T-cell (primary cell): ENCODE data around the gene PRPF6. TPM values are rescaled to one million over a fixed set of nuclear protein-coding genes. Genes with fewer than 3 reads are reported as not detected.

ENCODE experiments used
- ATAC-seq, 4 experiments: fragments of 200-7000 bp in 3 of 4; fragments of 150-1000 bp in 1 of 4; cut with Tn5 transposase; replicated peaks in 1 of 4; 1 replicate in 3 of 4; 2 replicates in 1 of 4; pipeline ENCODE4 v1.10.0; 2021; ENCODE audit warnings: moderate library complexity in 3 of 4, mild to moderate bottlenecking in 2 of 4, moderate number of reproducible peaks in 1 of 4
- CTCF ChIA-PET, 2 donors: fragments of 300-600 bp; sonication (Branson Sonifier 250); formaldehyde crosslinking; loops; one replicate each; lab custom pipeline; 2022; ENCODE audit warnings: antibody characterized with exemption in 2 of 2; lab: Charles Lee
- POLR2A ChIA-PET, 2 donors: fragments of 300-600 bp; sonication (Branson Sonifier 250); formaldehyde crosslinking; loops; one replicate each; lab custom pipeline; 2022; ENCODE audit warnings: antibody characterized with exemption in 2 of 2; lab: Charles Lee
- DNase-seq, 35 experiments: peaks; one replicate each; pipeline versions ENCODE4 v3.0.0 to v3.0.0-alpha.2; 2013 to 2023
- H3K27ac ChIP-seq: one replicate; pipeline ENCODE4 v1.5.1; 2013; ENCODE audit warnings: low read length
- H3K27me3 ChIP-seq, 2 experiments: replicated peaks in 1 of 2; 1 replicate in 1 of 2; 2 replicates in 1 of 2; pipeline versions ENCODE4 v1.6.1 to v1.7.0; 2013; ENCODE audit warnings: low read length in 1 of 2, mixed read lengths in 1 of 2; ENCODE audit not compliant: control insufficient read depth in 2 of 2, insufficient read depth in 2 of 2; ENCODE audit errors: extremely low read depth in 1 of 2
- H3K36me3 ChIP-seq, 2 donors: 1 replicate in 1 of 2; 2 replicates in 1 of 2; pipeline versions ENCODE4 v1.6.1 to v1.7.0; 2013; ENCODE audit warnings: low read length in 1 of 2; ENCODE audit not compliant: control insufficient read depth in 2 of 2, insufficient read depth in 1 of 2; ENCODE audit errors: extremely low read depth in 1 of 2
- H3K4me1 ChIP-seq, 2 experiments: 1 replicate in 1 of 2; 2 replicates in 1 of 2; pipeline versions ENCODE4 v1.6.1 to v1.7.0; 2013; ENCODE audit warnings: low read length in 2 of 2, mixed read lengths in 1 of 2; ENCODE audit not compliant: insufficient read depth in 2 of 2, control insufficient read depth in 1 of 2; ENCODE audit errors: extremely low read depth in 1 of 2
- H3K4me3 ChIP-seq, 2 donors: 1 replicate in 1 of 2; 2 replicates in 1 of 2; pipeline versions ENCODE4 v1.5.1 to v1.7.0; 2013; ENCODE audit warnings: mild to moderate bottlenecking in 2 of 2, low read length in 1 of 2, moderate library complexity in 1 of 2; ENCODE audit not compliant: control insufficient read depth in 1 of 2; ENCODE audit errors: extremely low read depth in 1 of 2
- H3K9me3 ChIP-seq: 2 replicates; pipeline ENCODE4 v1.7.0; 2013
- H3K27ac Mint-ChIP-seq, 2 donors: one replicate each; pipeline ENCODE4 v1.8.0; 2020 to 2021; ENCODE audit warnings: mild to moderate bottlenecking in 2 of 2, mixed read lengths in 2 of 2
- H3K27me3 Mint-ChIP-seq, 2 donors: one replicate each; pipeline ENCODE4 v1.8.0; 2021 to 2022; ENCODE audit warnings: mixed read lengths in 2 of 2
- H3K36me3 Mint-ChIP-seq: one replicate; pipeline ENCODE4 v1.8.0; 2021; ENCODE audit warnings: mixed read lengths
- H3K4me1 Mint-ChIP-seq, 3 donors: one replicate each; pipeline ENCODE4 v1.8.0; 2020 to 2022; ENCODE audit warnings: mixed read lengths in 3 of 3, mild to moderate bottlenecking in 1 of 3
- H3K4me3 Mint-ChIP-seq, 3 donors: one replicate each; pipeline ENCODE4 v1.8.0; 2020 to 2022; ENCODE audit warnings: mild to moderate bottlenecking in 3 of 3, mixed read lengths in 3 of 3, moderate library complexity in 3 of 3
- H3K9me3 Mint-ChIP-seq, 3 donors: one replicate each; pipeline ENCODE4 v1.8.0; 2020 to 2022; ENCODE audit warnings: mixed read lengths in 3 of 3
- WGBS: methylation state at CpG from one replicate; pipeline ENCODE4 v1.1.5; 2013; ENCODE audit warnings: missing lambda C conversion rate; ENCODE audit not compliant: insufficient coverage; 5-methylcytosine and 5-hydroxymethylcytosine counted together
- total RNA-seq, 35 experiments: library from RNA in 6 of 35; stranded (reverse) in 6 of 35; fragments of 120-200 nt in 1 of 35; gene quantifications; one replicate each; pipeline versions ENCODE4 v1.2.1 to v1.2.4 and lab custom pipeline; 2013 to 2026

Gene PRPF6
- total RNA-seq, 5 donors from 2014 or later (not counting 1 experiment from before 2014, with no cell fraction given): 59.8 to 106 (median 83.5) TPM

DNA sequence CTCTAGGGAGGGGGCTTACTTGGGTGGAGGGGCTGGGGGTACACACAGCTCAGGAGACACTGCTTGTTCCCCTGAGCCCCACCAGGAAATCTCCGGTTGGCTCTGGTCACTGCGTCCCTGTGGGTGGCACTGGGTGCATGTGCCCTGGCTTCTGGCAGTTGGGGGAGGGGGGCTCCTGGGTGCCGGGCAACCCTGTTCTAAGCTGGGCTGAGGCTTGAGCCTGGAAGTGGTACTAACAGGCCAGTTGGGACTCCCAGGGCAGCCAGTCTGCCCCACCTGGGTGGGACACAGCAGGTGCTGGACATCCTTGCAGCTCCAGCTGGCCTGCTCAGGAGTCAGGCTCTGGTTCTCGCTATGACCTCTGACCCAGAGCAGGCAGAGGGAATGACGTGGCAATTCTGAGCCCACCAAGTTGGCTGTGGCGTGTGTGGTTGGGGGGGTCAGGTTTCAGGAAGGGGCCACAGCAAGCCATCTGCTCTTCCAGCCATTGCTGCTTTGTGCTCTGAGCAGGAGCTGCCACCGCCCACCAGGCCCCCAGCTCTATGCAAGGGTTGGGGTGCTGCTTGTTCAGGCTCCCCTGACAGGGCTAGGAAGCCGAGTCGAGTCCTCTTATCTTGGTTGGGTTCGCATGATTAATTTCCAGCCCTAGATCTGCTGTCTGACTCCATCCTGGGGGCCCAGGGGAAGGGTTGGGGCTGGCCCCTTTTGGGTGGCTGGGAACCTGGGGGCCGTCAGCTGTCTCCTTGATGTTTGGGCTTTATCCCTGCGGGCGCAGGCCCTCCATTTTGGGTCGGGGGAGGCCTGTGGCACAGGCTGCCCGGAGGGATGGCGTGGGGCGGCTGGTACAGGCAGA is 55.6 kb downstream of the PRPF6 start:
- Mint-ChIP-seq H3K4me3 (peak overlapping the region in 2 of 3 donors; percentile 4 to 79), H3K4me1 (peaks cover 54 to 71% (median 58%) of the 10 kb centered on the region in 3 donors), H3K36me3 (peaks cover 8% of the 10 kb centered on the region), H3K9me3 (no peaks in the 10 kb centered on the region), H3K27me3 (no peaks in the 10 kb centered on the region), H3K27ac (peak overlapping the region; percentile 68 to 87)
- Histone ChIP-seq H3K36me3 (peaks cover 14 to 18% of the 10 kb centered on the region in 2 donors), H3K4me3 (no peak overlapping the region), H3K9me3 (no peaks in the 10 kb centered on the region), H3K27me3 (peaks cover 0 to 21% of the 10 kb centered on the region in 2 experiments), H3K27ac (peak overlapping the region; percentile 74), H3K4me1 (peaks cover 12 to 78% of the 10 kb centered on the region in 2 experiments)
- POLR2A ChIA-PET: no interaction called here
- DNase-seq (no peak), ATAC-seq (no peak)
- WGBS: 75% methylated on average over 8 of the region's 17 CpGs
- CTCF ChIA-PET: interaction anchor here in 1 of 2 donors (0.6 kb wide), 1 partner anchor 498 kb away, joined by 5 read pairs; no protein-coding TSS in a partner anchor

- Histone ChIP-seq H3K9me3 (no peaks in the 10 kb centered on the region), H3K27ac (no peak overlapping the region), H3K4me3 (no peak overlapping the region), H3K36me3 (peaks cover 8 to 12% of the 10 kb centered on the region in 2 donors), H3K4me1 (peaks cover 18 to 83% of the 10 kb centered on the region in 2 experiments), H3K27me3 (peaks cover 0 to 27% of the 10 kb centered on the region in 2 experiments)
- Mint-ChIP-seq H3K36me3 (peaks cover 6% of the 10 kb centered on the region), H3K4me1 (peaks cover 54 to 73% (median 59%) of the 10 kb centered on the region in 3 donors), H3K9me3 (no peaks in the 10 kb centered on the region), H3K27ac (peak overlapping the region in 1 of 2 donors; percentile 87), H3K4me3 (peak overlapping the region; percentile 43 to 79 (median 68)), H3K27me3 (no peaks in the 10 kb centered on the region)
- ATAC-seq: no peak
- no peak for DNase-seq
- ChIA-PET CTCF (interaction anchor here (0.5 to 0.6 kb wide), 2 partner anchors 398 to 499 kb away, joined by 4 to 5 read pairs; no protein-coding TSS in a partner anchor), POLR2A (no interaction called here)
- WGBS: no CpG with 5 or more reads among the region's 3 CpGs
These were observed 56.2 kb downstream of the PRPF6 start for GRCh38 chr20:64037199-64037497.

DNA sequence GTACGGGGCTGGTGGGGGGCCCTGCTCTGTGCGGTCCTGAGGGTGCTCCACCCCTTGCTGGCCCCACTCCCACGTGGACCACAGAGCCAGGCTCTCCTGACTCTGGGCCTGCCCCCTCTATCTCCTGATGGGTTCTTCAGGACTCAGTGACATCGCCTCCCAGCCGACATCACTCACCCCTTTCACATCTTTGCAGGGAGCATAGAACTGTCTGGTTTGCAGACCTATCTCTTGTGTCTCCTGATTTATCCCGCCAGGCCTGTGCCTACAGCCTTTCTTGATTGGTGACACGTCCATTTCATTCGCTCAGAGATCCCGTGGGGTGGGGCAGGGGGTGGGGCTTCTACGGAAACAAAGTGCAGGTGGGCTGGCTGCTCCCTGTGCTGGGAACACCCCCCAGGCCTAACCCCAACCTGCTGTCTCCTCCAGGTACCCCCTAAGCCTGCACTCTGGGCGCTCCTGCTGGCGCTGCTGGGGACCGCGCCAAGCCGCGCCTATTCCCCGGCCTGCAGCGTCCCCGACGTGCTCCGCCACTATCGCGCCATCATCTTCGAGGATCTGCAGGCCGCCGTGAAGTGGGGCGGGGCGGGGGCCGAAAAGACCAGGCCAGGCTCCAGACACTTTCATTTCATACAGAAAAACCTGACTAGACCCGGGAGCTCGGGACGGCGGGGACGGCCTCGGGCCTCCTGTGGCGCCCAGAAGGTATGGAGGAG is 56.7 kb downstream of the PRPF6 start:
- H3K4me3 Mint-ChIP-seq: peak overlapping the region; percentile 68 to 79 (median 74)
- Histone ChIP-seq H3K4me1 (peaks cover 18 to 87% of the 10 kb centered on the region in 2 experiments), H3K36me3 (peaks cover 6 to 7% of the 10 kb centered on the region in 2 donors), H3K9me3 (no peaks in the 10 kb centered on the region), H3K27ac (no peak overlapping the region), H3K4me3 (peak overlapping the region in 1 of 2 donors; percentile 3), H3K27me3 (peaks cover 0 to 28% of the 10 kb centered on the region in 2 experiments)
- ChIA-PET CTCF (interaction anchor here in 1 of 2 donors (0.5 to 0.6 kb wide), 2 partner anchors 398 to 499 kb away, joined by 4 to 6 read pairs; no protein-coding TSS in a partner anchor), POLR2A (interaction anchor here in 1 of 2 donors (0.5 kb wide), 1 partner anchor 373 kb away, joined by 3 read pairs; no protein-coding TSS in a partner anchor)
- ATAC-seq: peak in 1 of 4 experiments; percentile 18
- peaks cover 6% of the 10 kb centered on the region for H3K36me3 Mint-ChIP-seq
- H3K9me3 Mint-ChIP-seq: no peaks in the 10 kb centered on the region
- peak overlapping the region; percentile 73 to 79 for H3K27ac Mint-ChIP-seq
- H3K27me3 Mint-ChIP-seq: no peaks in the 10 kb centered on the region
- WGBS: 26% methylated on average over 26 of the region's 36 CpGs
- DNase-seq: peak in 2 of 35 experiments; percentile 23 to 29
- peaks cover 54 to 71% (median 60%) of the 10 kb centered on the region in 3 donors for H3K4me1 Mint-ChIP-seq

DNA sequence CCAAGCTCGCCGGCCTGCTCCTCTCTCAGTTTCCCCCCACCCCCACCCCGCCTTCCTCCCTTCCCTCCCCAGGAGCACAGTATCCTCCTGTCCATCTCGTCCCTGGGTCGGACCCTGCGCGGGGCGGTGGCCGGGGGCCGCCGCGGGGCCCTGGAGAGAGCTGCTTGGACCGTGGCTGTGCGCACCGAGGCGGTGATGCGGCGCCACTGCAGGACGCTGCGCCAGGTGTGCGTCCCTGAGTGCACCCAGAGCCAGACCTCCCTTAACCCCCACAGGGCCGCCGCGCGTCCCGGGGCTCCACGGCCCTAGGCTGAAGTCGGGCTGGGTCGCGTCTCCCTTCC is 57.3 kb downstream of the PRPF6 start:
- whole genome bisulfite sequencing: 4% methylated on average over 26 of the region's 30 CpGs
- H3K27ac Mint-ChIP-seq: no peak overlapping the region
- no peaks in the 10 kb centered on the region for H3K9me3 ChIP-seq
- H3K27me3 Mint-ChIP-seq: no peaks in the 10 kb centered on the region
- peaks cover 54 to 71% (median 60%) of the 10 kb centered on the region in 3 donors for H3K4me1 Mint-ChIP-seq
- peak; percentile 17 to 34 (median 26) for ATAC-seq
- CTCF ChIA-PET: interaction anchor here (0.6 to 1.7 kb wide), 3 partner anchors 58 to 500 kb away, joined by 3 to 8 read pairs (median 6); partner anchors contain the start of gene SAMD10 (in 1 of the 2)
- no peaks in the 10 kb centered on the region for H3K9me3 Mint-ChIP-seq
- peaks cover 0 to 28% of the 10 kb centered on the region in 2 experiments for H3K27me3 ChIP-seq
- H3K36me3 Mint-ChIP-seq: peaks cover 6% of the 10 kb centered on the region
- no peak overlapping the region for H3K27ac ChIP-seq
- H3K4me3 ChIP-seq: peak overlapping the region; percentile 3 to 50
- peak in 1 of 35 experiments; percentile 37 for DNase-seq
- POLR2A ChIA-PET: interaction anchor here in 1 of 2 donors (0.5 kb wide), 1 partner anchor 373 kb away, joined by 3 read pairs; no protein-coding TSS in a partner anchor
- peak overlapping the region; percentile 60 to 79 (median 74) for H3K4me3 Mint-ChIP-seq
- H3K36me3 ChIP-seq: peaks cover 2 to 6% of the 10 kb centered on the region in 2 donors
- H3K4me1 ChIP-seq: peaks cover 18 to 87% of the 10 kb centered on the region in 2 experiments

- Mint-ChIP-seq H3K9me3 (no peaks in the 10 kb centered on the region), H3K36me3 (peaks cover 2% of the 10 kb centered on the region), H3K27me3 (no peaks in the 10 kb centered on the region), H3K4me1 (peaks cover 53 to 71% (median 62%) of the 10 kb centered on the region in 3 donors), H3K4me3 (peak overlapping the region; percentile 50 to 79 (median 78)), H3K27ac (peak overlapping the region in 1 of 2 donors; percentile 71)
- POLR2A ChIA-PET: interaction anchor here in 1 of 2 donors (0.5 kb wide), 1 partner anchor 374 kb away, joined by 3 read pairs; no protein-coding TSS in a partner anchor
- no peak overlapping the region for H3K27ac ChIP-seq
- ATAC-seq (peak; percentile 69 to 85 (median 78)), DNase-seq (peak; percentile 41 to 85 (median 68))
- peaks cover 0 to 6% of the 10 kb centered on the region in 2 donors for H3K36me3 ChIP-seq
- H3K9me3 ChIP-seq: no peaks in the 10 kb centered on the region
- CTCF ChIA-PET: interaction anchor here (0.6 to 1.7 kb wide), 6 partner anchors 16 to 500 kb away, joined by 3 to 8 read pairs (median 4); partner anchors contain the start of genes LKAAEAR1 (in 1 of the 2) and SAMD10 (in 1 of the 2)
- peaks cover 0 to 28% of the 10 kb centered on the region in 2 experiments for H3K27me3 ChIP-seq
- under 1% methylated on average over 91 of the region's 91 CpGs for WGBS
- H3K4me1 ChIP-seq: peaks cover 18 to 85% of the 10 kb centered on the region in 2 experiments
- peak overlapping the region; percentile 50 to 53 for H3K4me3 ChIP-seq
These were observed 57.8 kb downstream of the PRPF6 start for GRCh38 chr20:64038565-64039292.
